GM18868 (cell line): ENCODE data around the gene TMBIM4.

Source experiments
- ATAC-seq: cut with Tn5 transposase; IDR thresholded peaks from one replicate; pipeline ENCODE4 v1.9.1; 2021; ENCODE audit warnings: mild to moderate bottlenecking, moderate library complexity; ENCODE audit not compliant: unreplicated experiment

TMBIM4 gene

DNA sequence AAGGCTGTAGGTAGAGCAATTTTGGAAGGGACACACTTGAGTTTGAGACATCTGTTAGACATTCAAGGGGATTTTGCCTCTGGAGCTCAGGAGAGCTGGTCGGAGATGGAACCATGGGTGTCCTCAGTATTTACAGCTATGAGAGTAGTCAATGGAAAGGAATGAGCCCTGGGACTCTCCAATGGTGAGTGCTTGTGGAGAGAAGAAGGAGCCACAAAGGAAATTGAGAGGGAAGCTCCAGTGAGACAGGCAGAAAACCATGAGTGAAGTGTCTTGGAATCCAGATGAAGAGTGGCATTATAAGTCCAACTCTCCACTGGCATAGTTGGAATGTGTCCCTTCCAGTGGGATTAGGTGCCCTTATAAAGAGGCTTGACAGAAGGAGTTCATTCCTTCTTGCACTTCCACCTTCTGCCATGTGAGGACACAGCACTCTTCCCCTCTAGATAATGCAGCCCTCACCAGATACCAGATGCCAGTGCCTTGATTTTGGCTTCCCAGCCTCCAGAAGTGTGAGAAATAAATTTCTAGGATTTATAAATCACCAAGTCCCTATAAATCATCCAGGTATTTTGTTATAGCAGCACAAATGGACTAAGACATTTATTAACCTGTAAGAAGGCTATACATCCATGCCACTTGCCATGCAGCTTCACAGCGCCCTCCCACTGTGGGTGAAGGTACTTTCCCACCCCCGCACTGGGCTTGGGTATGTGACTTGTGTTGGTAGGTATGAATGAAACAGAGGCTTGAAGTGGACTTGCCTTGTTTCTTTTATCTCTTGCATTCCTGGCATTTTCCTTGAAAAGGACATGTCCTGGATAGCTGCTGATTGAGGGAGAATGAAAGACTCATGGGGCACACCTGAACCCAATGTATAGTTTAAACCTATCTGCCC, 66.5 kb downstream of the TMBIM4 start:
- no peak for ATAC-seq

DNA sequence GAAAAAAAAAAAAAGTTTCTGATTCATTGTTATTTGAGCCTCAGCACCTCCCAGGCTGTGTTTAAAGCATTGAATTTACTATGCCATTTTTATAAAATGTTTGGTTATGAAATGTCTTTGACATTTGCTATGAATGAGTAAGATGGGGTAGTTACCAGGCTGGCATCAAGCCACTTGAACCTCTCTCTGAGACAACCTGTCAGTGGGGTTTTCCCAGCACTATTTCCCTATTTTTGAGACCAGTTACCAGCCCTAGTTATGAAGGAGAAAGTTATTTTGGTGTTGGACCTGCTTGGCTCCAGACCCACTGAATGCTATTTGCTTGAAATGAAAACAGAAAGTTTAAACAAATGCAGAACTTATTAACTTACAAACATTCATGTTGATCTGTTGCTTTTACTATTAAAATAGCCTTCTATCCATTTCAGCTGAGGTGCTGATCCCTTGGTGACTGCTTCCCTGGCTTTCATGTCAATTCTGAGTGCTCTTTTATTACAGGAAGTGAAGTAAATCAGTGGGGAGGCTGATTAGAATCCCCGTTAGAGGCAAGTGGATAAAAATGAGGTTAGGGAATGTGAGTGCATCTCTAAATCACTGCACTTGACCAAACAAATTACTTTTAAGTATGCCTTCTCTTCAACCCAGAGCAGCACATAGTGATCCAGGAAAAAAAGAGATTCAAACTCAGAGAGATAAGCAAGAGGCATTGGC, 77.1 kb downstream of the TMBIM4 start:
- ATAC-seq, result peak; percentile 88

DNA sequence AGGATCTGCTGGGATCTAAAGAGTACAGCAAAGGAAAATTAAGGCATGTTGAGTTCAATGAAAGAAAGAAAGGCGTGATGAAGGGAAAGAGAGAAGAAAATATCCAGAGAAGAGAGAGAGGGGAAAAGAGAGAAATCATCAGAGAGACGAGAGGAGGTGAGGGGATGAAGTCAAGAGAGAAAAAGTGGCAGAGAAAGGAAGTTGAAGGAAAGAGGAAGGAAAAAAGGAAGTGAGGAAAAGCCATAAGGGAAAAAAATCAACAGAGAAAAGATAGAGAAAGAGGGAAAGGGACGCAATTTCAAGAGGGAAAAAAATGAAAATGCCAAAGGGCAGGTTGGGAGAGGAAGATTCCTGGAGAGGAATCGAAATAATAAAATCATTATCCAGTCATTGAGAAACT, 79.6 kb downstream of the TMBIM4 start:
- no peak for ATAC-seq

DNA sequence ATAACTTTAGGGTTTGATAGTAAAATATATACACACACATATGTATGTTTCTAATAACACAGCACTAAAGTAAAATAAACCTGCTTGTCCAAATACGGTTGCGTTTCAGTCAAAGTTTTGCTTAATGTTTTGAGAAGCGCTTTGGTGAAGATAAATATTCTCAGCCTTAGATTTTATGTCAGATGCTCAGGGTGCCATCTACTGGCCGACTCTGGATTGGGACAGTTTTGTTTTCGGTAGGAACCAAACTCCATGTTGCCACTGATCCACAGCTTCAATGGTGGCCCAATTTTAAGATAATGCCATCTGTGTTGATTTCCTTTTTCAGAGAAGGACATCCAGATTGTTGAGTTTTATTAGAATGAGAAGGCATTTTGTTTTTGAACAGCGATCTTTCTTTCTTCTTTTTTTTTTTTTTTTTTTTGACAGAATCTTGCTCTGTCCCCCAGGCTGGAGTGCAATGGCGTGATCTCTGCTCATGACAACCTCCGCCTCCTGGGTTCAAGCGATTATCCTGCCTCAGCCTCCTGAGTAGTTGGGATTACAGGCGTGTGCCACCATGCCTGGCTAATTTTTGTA, 82.3 kb downstream of the TMBIM4 start:
- peak; percentile 82 for ATAC-seq

DNA sequence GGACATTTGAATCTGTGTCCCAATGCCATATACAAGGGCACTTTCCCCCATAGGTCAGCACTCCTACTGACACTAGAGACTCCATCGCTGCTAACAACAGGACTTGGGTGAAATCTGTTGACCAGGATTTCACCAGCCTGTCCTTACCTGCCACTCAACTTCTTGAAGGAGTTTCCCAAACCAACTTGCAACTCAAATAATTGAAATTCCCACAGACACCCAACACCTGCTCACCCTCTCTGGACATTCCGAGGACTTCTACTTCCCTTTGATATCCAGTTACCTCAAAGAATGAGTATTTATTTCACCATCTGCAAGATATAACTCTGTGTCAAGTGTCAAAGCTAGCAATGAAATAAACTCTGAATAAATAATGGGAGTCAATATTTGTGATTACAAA, 83.8 kb downstream of the TMBIM4 start:
- ATAC-seq, result no peak
